ENCODE results near the gene TECRL. TPM values are rescaled to one million over a fixed set of nuclear protein-coding genes. Genes with fewer than 3 reads are reported as not detected.

The TECRL gene
- total RNA-seq, 6 experiments from 2014 or later = not detected

GRCh38 chr4:64405761-64406160 is 3.5 kb downstream of the TECRL start:
- Mint-ChIP-seq H3K36me3 (ENCODE audit: low read depth) (no peaks in the 10 kb centered on the region), H3K9me3 (peaks cover 15% of the 10 kb centered on the region), H3K4me1 (ENCODE audit: low read depth) (no peaks in the 10 kb centered on the region), H3K4me3 (no peak overlapping the region), H3K27ac (no peak overlapping the region), H3K27me3 (ENCODE audit: insufficient read depth) (no peaks in the 10 kb centered on the region; the same call in 1 of the 2 replicates)
- no peak for DNase-seq
- no peak for TF ChIP-seq CTCF (IDR thresholded peaks at IDR 0.05)

GRCh38 chr4:64402684-64403083 is 6.6 kb downstream of the TECRL start:
- no peak for TF ChIP-seq CTCF (IDR thresholded peaks at IDR 0.05)
- H3K9me3 Mint-ChIP-seq = peaks cover 35% of the 10 kb centered on the region
- H3K36me3 Mint-ChIP-seq (ENCODE audit: low read depth) = no peaks in the 10 kb centered on the region
- DNase-seq = no peak
- no peak overlapping the region for H3K4me3 Mint-ChIP-seq
- no peaks in the 10 kb centered on the region for H3K4me1 Mint-ChIP-seq (ENCODE audit: low read depth)
- no peaks in the 10 kb centered on the region; the same call in 1 of the 2 replicates for H3K27me3 Mint-ChIP-seq (ENCODE audit: insufficient read depth)
- H3K27ac Mint-ChIP-seq = no peak overlapping the region

- H3K27ac Mint-ChIP-seq = no peak overlapping the region
- TF ChIP-seq CTCF (IDR thresholded peaks at IDR 0.05) = no peak
- H3K36me3 Mint-ChIP-seq (ENCODE audit: low read depth) = no peaks in the 10 kb centered on the region
- H3K9me3 Mint-ChIP-seq = peaks cover 31% of the 10 kb centered on the region
- no peaks in the 10 kb centered on the region; the same call in 1 of the 2 replicates for H3K27me3 Mint-ChIP-seq (ENCODE audit: insufficient read depth)
- no peaks in the 10 kb centered on the region for H3K4me1 Mint-ChIP-seq (ENCODE audit: low read depth)
- no peak for DNase-seq
- H3K4me3 Mint-ChIP-seq = no peak overlapping the region
Measured at GRCh38 chr4:64399313-64400109, 9.7 kb downstream of the TECRL start.

- H3K4me3 Mint-ChIP-seq = no peak overlapping the region
- no peak for DNase-seq
- H3K4me1 Mint-ChIP-seq (ENCODE audit: low read depth) = no peaks in the 10 kb centered on the region
- H3K27ac Mint-ChIP-seq = no peak overlapping the region
- no peak for TF ChIP-seq CTCF (IDR thresholded peaks at IDR 0.05)
- H3K9me3 Mint-ChIP-seq = peaks cover 22% of the 10 kb centered on the region
- no peaks in the 10 kb centered on the region for H3K27me3 Mint-ChIP-seq (ENCODE audit: insufficient read depth)
- no peaks in the 10 kb centered on the region for H3K36me3 Mint-ChIP-seq (ENCODE audit: low read depth)
Measured at GRCh38 chr4:64394469-64394868, 14.8 kb downstream of the TECRL start.

GRCh38 chr4:64388252-64388651 is 21.0 kb downstream of the TECRL start:
- Mint-ChIP-seq H3K27ac (no peak overlapping the region), H3K4me1 (ENCODE audit: low read depth) (no peaks in the 10 kb centered on the region), H3K4me3 (no peak overlapping the region), H3K36me3 (ENCODE audit: low read depth) (no peaks in the 10 kb centered on the region), H3K9me3 (peaks cover 14% of the 10 kb centered on the region; the same call in 1 of the 2 replicates), H3K27me3 (ENCODE audit: insufficient read depth) (no peaks in the 10 kb centered on the region)
- DNase-seq = no peak
- TF ChIP-seq CTCF (IDR thresholded peaks at IDR 0.05) = no peak
